ENCODE data around the gene H2BW1. TPM values are rescaled to one million over a fixed set of nuclear protein-coding genes. Genes with fewer than 3 reads are reported as not detected.
"Not testable (repeated sequence)": the region's sequence is repeated elsewhere in the genome, so short reads cannot be mapped to it uniquely, and the experiment has no call there.

The H2BW1 gene
- total RNA-seq: not detected
- not detected for polyA plus RNA-seq (ENCODE audit: insufficient read length in 2 of 2)
- long read RNA-seq, donor 1: 0 reads
- long read RNA-seq, donor 2: 0 reads
- long read RNA-seq, donor 3: 0 reads
- long read RNA-seq, donor 4: 0 reads

GRCh38 chrX:104013606-104014005 is at the start of gene H2BW1:
TSS of gene H2BW1 (minus strand) at chrX:104013708. CDS start at chrX:104013576, 132 bp downstream.
- H3K9me3 ChIP-seq (ENCODE audit: control insufficient read depth, insufficient read depth, low read length): no peaks in the 10 kb centered on the region
- no peak within 1 kb of the TSS for H3K27ac ChIP-seq (ENCODE audit: low read depth, low read length)
- 85% methylated on average over 20 of the region's 20 CpGs for WGBS (ENCODE audit: insufficient coverage)
- H3K4me3 ChIP-seq (ENCODE audit: low read depth, low read length): no peak within 1 kb of the TSS
- H3K36me3 ChIP-seq (ENCODE audit: control insufficient read depth, insufficient read depth, low read length): no peaks in the 10 kb centered on the region
- no peaks in the 10 kb centered on the region for H3K4me1 ChIP-seq (ENCODE audit: control insufficient read depth, insufficient read depth, low read length)
- H3K27me3 ChIP-seq (ENCODE audit: control insufficient read depth, insufficient read depth, low read length): peaks cover 5% of the 10 kb centered on the region
- no peak for DNase-seq (ENCODE audit: low read depth in 4 of 6, low spot score in 6 of 6)

- not testable (repeated sequence) for H3K36me3 ChIP-seq (ENCODE audit: control insufficient read depth, insufficient read depth, low read length); H3K4me1 ChIP-seq (ENCODE audit: control insufficient read depth, insufficient read depth, low read length); H3K4me3 ChIP-seq (ENCODE audit: low read depth, low read length); H3K27ac ChIP-seq (ENCODE audit: low read depth, low read length); H3K9me3 ChIP-seq (ENCODE audit: control insufficient read depth, insufficient read depth, low read length); H3K27me3 ChIP-seq (ENCODE audit: control insufficient read depth, insufficient read depth, low read length); DNase-seq (ENCODE audit: low read depth in 4 of 6, low spot score in 6 of 6)
- no CpG with 5 or more reads among the region's 18 CpGs for WGBS (ENCODE audit: insufficient coverage)
These were observed 49.1 kb upstream of the H2BW1 start for GRCh38 chrX:104062636-104063035.

GRCh38 chrX:104054956-104055355 is 41.4 kb upstream of the H2BW1 start:
- not testable (repeated sequence) for H3K27me3 ChIP-seq (ENCODE audit: control insufficient read depth, insufficient read depth, low read length); H3K27ac ChIP-seq (ENCODE audit: low read depth, low read length); H3K4me1 ChIP-seq (ENCODE audit: control insufficient read depth, insufficient read depth, low read length); H3K4me3 ChIP-seq (ENCODE audit: low read depth, low read length); H3K36me3 ChIP-seq (ENCODE audit: control insufficient read depth, insufficient read depth, low read length); DNase-seq (ENCODE audit: low read depth in 4 of 6, low spot score in 6 of 6); H3K9me3 ChIP-seq (ENCODE audit: control insufficient read depth, insufficient read depth, low read length)
- no CpG with 5 or more reads among the region's 13 CpGs for WGBS (ENCODE audit: insufficient coverage)

GRCh38 chrX:104047171-104047570 is 33.7 kb upstream of the H2BW1 start:
- no peaks in the 10 kb centered on the region for H3K36me3 ChIP-seq (ENCODE audit: control insufficient read depth, insufficient read depth, low read length)
- H3K4me3 ChIP-seq (ENCODE audit: low read depth, low read length): no peak overlapping the region
- no peak for DNase-seq (ENCODE audit: low read depth in 4 of 6, low spot score in 6 of 6)
- 85% methylated on average over 13 of the region's 13 CpGs for WGBS (ENCODE audit: insufficient coverage)
- H3K27me3 ChIP-seq (ENCODE audit: control insufficient read depth, insufficient read depth, low read length): peaks cover 6% of the 10 kb centered on the region
- H3K9me3 ChIP-seq (ENCODE audit: control insufficient read depth, insufficient read depth, low read length): no peaks in the 10 kb centered on the region
- no peak overlapping the region for H3K27ac ChIP-seq (ENCODE audit: low read depth, low read length)
- no peaks in the 10 kb centered on the region for H3K4me1 ChIP-seq (ENCODE audit: control insufficient read depth, insufficient read depth, low read length)

GRCh38 chrX:104045642-104046041 is 32.1 kb upstream of the H2BW1 start:
- no peaks in the 10 kb centered on the region for H3K9me3 ChIP-seq (ENCODE audit: control insufficient read depth, insufficient read depth, low read length)
- peaks cover 6% of the 10 kb centered on the region for H3K27me3 ChIP-seq (ENCODE audit: control insufficient read depth, insufficient read depth, low read length)
- 89% methylated on average over 5 of the region's 5 CpGs for WGBS (ENCODE audit: insufficient coverage)
- H3K27ac ChIP-seq (ENCODE audit: low read depth, low read length): no peak overlapping the region
- no peaks in the 10 kb centered on the region for H3K36me3 ChIP-seq (ENCODE audit: control insufficient read depth, insufficient read depth, low read length)
- DNase-seq (ENCODE audit: low read depth in 4 of 6, low spot score in 6 of 6): no peak
- H3K4me3 ChIP-seq (ENCODE audit: low read depth, low read length): no peak overlapping the region
- no peaks in the 10 kb centered on the region for H3K4me1 ChIP-seq (ENCODE audit: control insufficient read depth, insufficient read depth, low read length)

- DNase-seq (ENCODE audit: low read depth in 4 of 6, low spot score in 6 of 6): no peak
- 79% methylated on average over 2 of the region's 4 CpGs for WGBS (ENCODE audit: insufficient coverage)
These were observed 27.5 kb upstream of the H2BW1 start for GRCh38 chrX:104041003-104041402.

GRCh38 chrX:104039689-104040505 is 26.4 kb upstream of the H2BW1 start, which contains the start of gene H2BW2:
TSS of gene H2BW2 (plus strand) at chrX:104039956. CDS start at chrX:104039995, 39 bp downstream.
- DNase-seq (ENCODE audit: low read depth in 4 of 6, low spot score in 6 of 6): no peak
- Histone ChIP-seq H3K4me1 (ENCODE audit: control insufficient read depth, insufficient read depth, low read length) (no peaks in the 10 kb centered on the region), H3K4me3 (ENCODE audit: low read depth, low read length) (no peak within 1 kb of the TSS), H3K36me3 (ENCODE audit: control insufficient read depth, insufficient read depth, low read length) (no peaks in the 10 kb centered on the region), H3K27me3 (ENCODE audit: control insufficient read depth, insufficient read depth, low read length) (peaks cover 6% of the 10 kb centered on the region), H3K9me3 (ENCODE audit: control insufficient read depth, insufficient read depth, low read length) (no peaks in the 10 kb centered on the region), H3K27ac (ENCODE audit: low read depth, low read length) (no peak within 1 kb of the TSS)
- WGBS (ENCODE audit: insufficient coverage): 91% methylated on average over 38 of the region's 39 CpGs

More at GRCh38 chrX:104041003-104041402, 27.5 kb upstream of the H2BW1 start:
- H3K4me1 ChIP-seq (ENCODE audit: control insufficient read depth, insufficient read depth, low read length): no peaks in the 10 kb centered on the region
- no peaks in the 10 kb centered on the region for H3K9me3 ChIP-seq (ENCODE audit: control insufficient read depth, insufficient read depth, low read length)
- no peak overlapping the region for H3K27ac ChIP-seq (ENCODE audit: low read depth, low read length)
- no peak overlapping the region for H3K4me3 ChIP-seq (ENCODE audit: low read depth, low read length)
- H3K36me3 ChIP-seq (ENCODE audit: control insufficient read depth, insufficient read depth, low read length): no peaks in the 10 kb centered on the region
- H3K27me3 ChIP-seq (ENCODE audit: control insufficient read depth, insufficient read depth, low read length): peaks cover 6% of the 10 kb centered on the region

GRCh38 chrX:104018126-104018525 is 4.6 kb upstream of the H2BW1 start:
- H3K27ac ChIP-seq (ENCODE audit: low read depth, low read length): no peak overlapping the region
- no peak for DNase-seq (ENCODE audit: low read depth in 4 of 6, low spot score in 6 of 6)
- H3K9me3 ChIP-seq (ENCODE audit: control insufficient read depth, insufficient read depth, low read length): no peaks in the 10 kb centered on the region
- no peak overlapping the region for H3K4me3 ChIP-seq (ENCODE audit: low read depth, low read length)
- peaks cover 2% of the 10 kb centered on the region for H3K27me3 ChIP-seq (ENCODE audit: control insufficient read depth, insufficient read depth, low read length)
- no peaks in the 10 kb centered on the region for H3K36me3 ChIP-seq (ENCODE audit: control insufficient read depth, insufficient read depth, low read length)
- H3K4me1 ChIP-seq (ENCODE audit: control insufficient read depth, insufficient read depth, low read length): no peaks in the 10 kb centered on the region
- WGBS (ENCODE audit: insufficient coverage): 84% methylated on average over 8 of the region's 11 CpGs

GRCh38 chrX:104015576-104015975 is 2.1 kb upstream of the H2BW1 start:
- not testable (repeated sequence) for H3K36me3 ChIP-seq (ENCODE audit: control insufficient read depth, insufficient read depth, low read length); H3K9me3 ChIP-seq (ENCODE audit: control insufficient read depth, insufficient read depth, low read length); H3K4me3 ChIP-seq (ENCODE audit: low read depth, low read length); H3K27me3 ChIP-seq (ENCODE audit: control insufficient read depth, insufficient read depth, low read length); DNase-seq (ENCODE audit: low read depth in 4 of 6, low spot score in 6 of 6); H3K27ac ChIP-seq (ENCODE audit: low read depth, low read length); H3K4me1 ChIP-seq (ENCODE audit: control insufficient read depth, insufficient read depth, low read length)
- 46% methylated on average over 4 of the region's 8 CpGs for WGBS (ENCODE audit: insufficient coverage)

- Histone ChIP-seq H3K4me3 (ENCODE audit: low read depth, low read length) (no peak overlapping the region), H3K27ac (ENCODE audit: low read depth, low read length) (no peak overlapping the region), H3K4me1 (ENCODE audit: control insufficient read depth, insufficient read depth, low read length) (no peaks in the 10 kb centered on the region), H3K27me3 (ENCODE audit: control insufficient read depth, insufficient read depth, low read length) (peaks cover 5% of the 10 kb centered on the region), H3K36me3 (ENCODE audit: control insufficient read depth, insufficient read depth, low read length) (no peaks in the 10 kb centered on the region), H3K9me3 (ENCODE audit: control insufficient read depth, insufficient read depth, low read length) (no peaks in the 10 kb centered on the region)
- WGBS (ENCODE audit: insufficient coverage): 90% methylated on average over 24 of the region's 24 CpGs
- DNase-seq (ENCODE audit: low read depth in 4 of 6, low spot score in 6 of 6): no peak
These were observed 350 bp downstream of the H2BW1 start for GRCh38 chrX:104013158-104013557.
